ENCODE results near the gene ATXN7.

GRCh38 chr3:64039332-64039731, 175.7 kb downstream of the ATXN7 start:
- TF ChIP-seq CTCF (IDR thresholded peaks at IDR 0.05) (no peak), POLR2A (IDR thresholded peaks at IDR 0.05) (no peak), POLR2AphosphoS5 (IDR thresholded peaks at IDR 0.05) (no peak), EP300 (IDR thresholded peaks at IDR 0.05) (no peak)

Measured in stomach (tissue), 4 donors.